Measurements from ENCODE around the gene GPATCH8.

GRCh38 chr17:44536090-44536953, 33.1 kb upstream of the GPATCH8 start:
- TF ChIP-seq POLR2A (IDR thresholded peaks at IDR 0.05) (no peak), CTCF (IDR thresholded peaks at IDR 0.05) (no peak)
